Stimulated activated CD8-positive, alpha-beta memory T cell treated with anti-CD3 and anti-CD28 coated beads, Interleukin-4, amount 100 ng/mL, for 4 hours (primary cell): Measurements from ENCODE around the gene PARVB.
"Not testable (repeated sequence)": the region's sequence is repeated elsewhere in the genome, so short reads cannot be mapped to it uniquely, and the experiment has no call there.

ENCODE experiments used
- DNase-seq, 2 donors: peaks; one replicate each; pipeline ENCODE4 v3.0.0-alpha.2; 2020; ENCODE audit warnings: low read depth in 2 of 2, low spot score in 1 of 2

PARVB gene

GRCh38 chr22:44051358-44051757 lies 27.3 kb downstream of the PARVB start:
- DNase-seq: no peak

GRCh38 chr22:44051961-44052360 lies 27.9 kb downstream of the PARVB start:
- DNase-seq: no peak

- DNase-seq: no peak
These were observed 31.7 kb downstream of the PARVB start for GRCh38 chr22:44055805-44056204.

GRCh38 chr22:44056649-44057048 lies 32.5 kb downstream of the PARVB start:
- not testable (repeated sequence) for DNase-seq

GRCh38 chr22:44057401-44057987 lies 33.4 kb downstream of the PARVB start:
- DNase-seq: no peak

GRCh38 chr22:44063462-44064371 lies 39.6 kb downstream of the PARVB start:
- no peak for DNase-seq

GRCh38 chr22:44067033-44067432 lies 42.9 kb downstream of the PARVB start:
- no peak for DNase-seq

GRCh38 chr22:44067901-44068300 lies 43.8 kb downstream of the PARVB start:
- no peak for DNase-seq

- no peak for DNase-seq
These were observed 44.5 kb downstream of the PARVB start for GRCh38 chr22:44068422-44069191.

GRCh38 chr22:44070029-44070428 lies 45.9 kb downstream of the PARVB start:
- no peak for DNase-seq

GRCh38 chr22:44071781-44072326 lies 47.8 kb downstream of the PARVB start:
- DNase-seq: no peak

- no peak for DNase-seq
These were observed 50.4 kb downstream of the PARVB start for GRCh38 chr22:44074337-44074984.

GRCh38 chr22:44075022-44075421 lies 50.9 kb downstream of the PARVB start:
- no peak for DNase-seq

- DNase-seq: no peak
These were observed 51.6 kb downstream of the PARVB start for GRCh38 chr22:44075670-44076069.

GRCh38 chr22:44076825-44077224 lies 52.7 kb downstream of the PARVB start:
- DNase-seq: no peak

GRCh38 chr22:44080936-44081861 lies 57.1 kb downstream of the PARVB start:
- peak; percentile 41 to 44 for DNase-seq

GRCh38 chr22:44082801-44083200 lies 58.7 kb downstream of the PARVB start:
- DNase-seq: no peak

GRCh38 chr22:44084044-44084772 lies 60.1 kb downstream of the PARVB start:
- no peak for DNase-seq

- no peak for DNase-seq
These were observed 61.7 kb downstream of the PARVB start for GRCh38 chr22:44085743-44086270.
